Activated T-cell treated with anti-CD3 and anti-CD28 coated beads for 4 hours (primary cell): Measurements from ENCODE around the gene DEFB119.
"Not testable (repeated sequence)": the region's sequence is repeated elsewhere in the genome, so short reads cannot be mapped to it uniquely, and the experiment has no call there.

ENCODE experiments used
- DNase-seq: peaks from one replicate; pipeline ENCODE4 v3.0.0-alpha.2; 2020

The DEFB119 gene

GRCh38 chr20:31390490-31390889, at the start of gene DEFB119:
DEFB119 (minus strand) TSS chr20:31390590; CDS start chr20:31390483, 107 bp downstream.
- no peak for DNase-seq

GRCh38 chr20:31430568-31431115, 40.3 kb upstream of the DEFB119 start:
- DNase-seq = no peak

GRCh38 chr20:31427576-31427975, 37.2 kb upstream of the DEFB119 start:
- not testable (repeated sequence) for DNase-seq

GRCh38 chr20:31426891-31427551, 36.6 kb upstream of the DEFB119 start:
- DNase-seq = not testable (repeated sequence)

- DNase-seq = no peak
Measured at GRCh38 chr20:31425797-31426196, 35.4 kb upstream of the DEFB119 start.

- no peak for DNase-seq
Measured at GRCh38 chr20:31418307-31418706, 27.9 kb upstream of the DEFB119 start.

- no peak for DNase-seq
Measured at GRCh38 chr20:31415653-31416052, 25.3 kb upstream of the DEFB119 start.

GRCh38 chr20:31414381-31414780, 24.0 kb upstream of the DEFB119 start:
- DNase-seq = no peak

GRCh38 chr20:31410011-31410410, 19.6 kb upstream of the DEFB119 start:
- no peak for DNase-seq

- DNase-seq = no peak
Measured at GRCh38 chr20:31406115-31406514, 15.7 kb upstream of the DEFB119 start, which contains the start of gene DEFB121. DEFB121 (minus strand) TSS chr20:31406215; CDS start chr20:31406152, 63 bp downstream.

- DNase-seq = no peak
Measured at GRCh38 chr20:31403886-31404285, 13.5 kb upstream of the DEFB119 start.

GRCh38 chr20:31394900-31395299, 4.5 kb upstream of the DEFB119 start:
- no peak for DNase-seq

GRCh38 chr20:31392836-31393235, 2.4 kb upstream of the DEFB119 start:
- DNase-seq = no peak

GRCh38 chr20:31374346-31374745, 16.0 kb downstream of the DEFB119 start:
- DNase-seq = no peak

- no peak for DNase-seq
Measured at GRCh38 chr20:31368301-31368700, 22.1 kb downstream of the DEFB119 start, which contains the start of gene DEFB118. DEFB118 (plus strand) TSS chr20:31368601; CDS start chr20:31368651, 50 bp downstream.

GRCh38 chr20:31364272-31364671, 26.1 kb downstream of the DEFB119 start:
- not testable (repeated sequence) for DNase-seq

- DNase-seq = no peak
Measured at GRCh38 chr20:31363295-31363694, 27.1 kb downstream of the DEFB119 start.

- DNase-seq = no peak
Measured at GRCh38 chr20:31355981-31356380, 34.4 kb downstream of the DEFB119 start.

- no peak for DNase-seq
Measured at GRCh38 chr20:31341470-31341869, 48.9 kb downstream of the DEFB119 start.

GRCh38 chr20:31330893-31331292, 59.5 kb downstream of the DEFB119 start:
- DNase-seq = no peak
